Common myeloid progenitor, CD34-positive (primary cell): ENCODE results near the gene LNX1.

Experiments
- CTCF ChIA-PET: fragments of 350-600 bp; sonication (Branson Sonifier 250); formaldehyde crosslinking; loops from one replicate; lab custom pipeline; 2021; ENCODE audit warnings: antibody characterized with exemption; lab: Charles Lee
- POLR2A ChIA-PET: fragments of 350-600 bp; sonication (Branson Sonifier 250); formaldehyde crosslinking; loops from one replicate; lab custom pipeline; 2021; ENCODE audit warnings: antibody characterized with exemption; lab: Charles Lee
- DNase-seq, 3 donors: peaks; one replicate each; pipeline versions ENCODE4 v3.0.0 to v3.0.0-alpha.2; 2013
- H3K27ac ChIP-seq, 2 experiments: 1 replicate in 1 of 2; 2 replicates in 1 of 2; pipeline ENCODE4 v1.7.0; 2013; ENCODE audit warnings: inconsistent platforms in 2 of 2, low read length in 2 of 2, mild to moderate bottlenecking in 2 of 2, low read depth in 1 of 2, moderate library complexity in 1 of 2; ENCODE audit not compliant: severe bottlenecking in 2 of 2, insufficient read depth in 1 of 2, poor library complexity in 1 of 2
- H3K27me3 ChIP-seq, 5 experiments: replicated peaks in 2 of 5; 1 replicate in 3 of 5; 2 replicates in 2 of 5; pipeline versions ENCODE4 v1.6.1 to v1.7.0; 2013; ENCODE audit warnings: low read length in 4 of 5, mild to moderate bottlenecking in 2 of 5, moderate library complexity in 2 of 5, inconsistent platforms in 1 of 5; ENCODE audit not compliant: insufficient read depth in 5 of 5, control insufficient read depth in 4 of 5
- H3K36me3 ChIP-seq, 4 experiments: 1 replicate in 2 of 4; 2 replicates in 2 of 4; pipeline versions ENCODE4 v1.6.1 to v1.7.0; 2013; ENCODE audit warnings: low read length in 3 of 4, control low read depth in 1 of 4, mild to moderate bottlenecking in 1 of 4; ENCODE audit not compliant: control insufficient read depth in 4 of 4, insufficient read depth in 4 of 4
- H3K4me1 ChIP-seq, 4 experiments: 1 replicate in 3 of 4; 2 replicates in 1 of 4; pipeline versions ENCODE4 v1.6.1 to v1.7.1; 2013; ENCODE audit warnings: low read length in 3 of 4, mild to moderate bottlenecking in 3 of 4, control low read depth in 1 of 4, inconsistent platforms in 1 of 4, moderate library complexity in 1 of 4; ENCODE audit not compliant: control insufficient read depth in 4 of 4, insufficient read depth in 4 of 4; ENCODE audit errors: control extremely low read depth in 1 of 4
- H3K4me3 ChIP-seq, 7 experiments: 1 replicate in 4 of 7; 2 replicates in 3 of 7; pipeline versions ENCODE4 v1.5.1 to v1.7.0; 2013; ENCODE audit warnings: mild to moderate bottlenecking in 7 of 7, low read length in 6 of 7, moderate library complexity in 6 of 7, inconsistent platforms in 2 of 7, low read depth in 2 of 7, control low read depth in 1 of 7; ENCODE audit not compliant: insufficient read depth in 4 of 7, control insufficient read depth in 1 of 7; ENCODE audit errors: extremely low read depth in 1 of 7
- H3K9me3 ChIP-seq, 5 experiments: 1 replicate in 4 of 5; 2 replicates in 1 of 5; pipeline versions ENCODE4 v1.6.1 to v1.7.1; 2013; ENCODE audit warnings: low read length in 4 of 5, mild to moderate bottlenecking in 2 of 5, inconsistent platforms in 1 of 5, low read depth in 1 of 5, moderate library complexity in 1 of 5; ENCODE audit not compliant: control insufficient read depth in 4 of 5, insufficient read depth in 2 of 5; ENCODE audit errors: control extremely low read depth in 1 of 5
- WGBS: methylation state at CpG from one replicate; pipeline ENCODE4 v1.1.5; 2013; ENCODE audit not compliant: insufficient coverage; 5-methylcytosine and 5-hydroxymethylcytosine counted together

The LNX1 gene

DNA sequence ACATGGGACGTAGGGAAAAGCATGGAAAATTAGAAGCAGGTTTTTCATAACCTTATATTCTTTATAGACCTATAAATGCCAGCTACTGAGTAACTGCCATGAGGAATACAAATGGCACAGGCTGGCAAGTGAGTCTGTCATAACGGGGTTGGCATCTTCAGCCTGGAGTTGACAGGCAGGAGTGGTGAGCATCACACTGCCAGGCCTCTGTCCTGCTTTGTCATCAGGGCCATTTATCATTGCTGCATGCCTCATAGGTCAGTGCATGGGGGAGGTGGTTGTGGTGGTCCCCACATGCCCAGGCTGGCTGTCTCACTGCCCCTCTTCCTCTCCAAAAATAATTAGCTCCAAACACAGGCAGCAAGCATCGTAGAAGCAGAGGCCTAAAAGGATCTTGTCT lies 72.5 kb downstream of the LNX1 start:
- POLR2A ChIA-PET: no interaction called here
- no peaks in the 10 kb centered on the region for H3K9me3 ChIP-seq
- no peak overlapping the region for H3K27ac ChIP-seq
- no peak for DNase-seq
- CTCF ChIA-PET: interaction anchor here (0.6 kb wide), 1 partner anchor 1246 kb away, joined by 3 read pairs; no protein-coding TSS in a partner anchor
- WGBS: 100% methylated on average over 1 of the region's 3 CpGs
- no peaks in the 10 kb centered on the region for H3K36me3 ChIP-seq
- no peak overlapping the region for H3K4me3 ChIP-seq
- no peaks in the 10 kb centered on the region for H3K27me3 ChIP-seq
- H3K4me1 ChIP-seq: no peaks in the 10 kb centered on the region

- H3K27ac ChIP-seq: no peak overlapping the region
- H3K27me3 ChIP-seq: no peaks in the 10 kb centered on the region
- 100% methylated on average over 3 of the region's 4 CpGs for WGBS
- H3K9me3 ChIP-seq: no peaks in the 10 kb centered on the region
- no peaks in the 10 kb centered on the region for H3K4me1 ChIP-seq
- no peaks in the 10 kb centered on the region for H3K36me3 ChIP-seq
- no peak overlapping the region for H3K4me3 ChIP-seq
- ChIA-PET POLR2A (no interaction called here), CTCF (interaction anchor here (1.4 kb wide), 1 partner anchor 119 kb away, joined by 3 read pairs; no protein-coding TSS in a partner anchor)
- DNase-seq: no peak
Measured at GRCh38 chr4:53515076-53515475, 76.2 kb downstream of the LNX1 start.

DNA sequence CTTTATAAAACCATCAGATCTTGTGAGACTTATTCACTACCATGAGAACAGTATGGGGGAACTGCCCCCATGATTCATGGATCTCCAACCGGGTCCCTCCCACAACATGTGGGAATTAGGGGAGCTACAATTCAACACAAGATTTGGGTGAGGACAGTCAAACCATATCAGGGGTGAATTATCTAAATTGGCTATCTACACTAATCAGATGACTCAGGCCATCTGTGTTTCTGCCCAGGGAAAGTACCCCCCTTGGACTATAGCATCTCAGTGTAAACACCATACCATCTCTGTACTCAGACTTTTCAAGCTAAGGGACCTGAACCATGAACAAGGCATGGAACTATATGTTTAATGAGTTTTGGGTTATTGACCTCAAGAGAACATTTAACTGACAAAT lies 76.8 kb downstream of the LNX1 start:
- H3K9me3 ChIP-seq: no peaks in the 10 kb centered on the region
- H3K36me3 ChIP-seq: no peaks in the 10 kb centered on the region
- H3K4me3 ChIP-seq: no peak overlapping the region
- ChIA-PET CTCF (no interaction called here), POLR2A (no interaction called here)
- no peaks in the 10 kb centered on the region for H3K4me1 ChIP-seq
- H3K27me3 ChIP-seq: no peaks in the 10 kb centered on the region
- WGBS: no CpG with 5 or more reads among the region's 1 CpG
- no peak for DNase-seq
- no peak overlapping the region for H3K27ac ChIP-seq

GRCh38 chr4:53512608-53513007 lies 78.7 kb downstream of the LNX1 start:
- H3K4me3 ChIP-seq: no peak overlapping the region
- CTCF ChIA-PET: interaction anchor here (1.2 kb wide), 1 partner anchor 292 kb away, joined by 3 read pairs; no protein-coding TSS in a partner anchor

GRCh38 chr4:53511014-53511413 lies 80.3 kb downstream of the LNX1 start:
- H3K4me1 ChIP-seq: peaks cover 0 to 3% (median 0%) of the 10 kb centered on the region in 4 experiments
- DNase-seq: no peak
- POLR2A ChIA-PET: no interaction called here
- H3K9me3 ChIP-seq: no peaks in the 10 kb centered on the region
- CTCF ChIA-PET: interaction anchor here (1.4 kb wide), 1 partner anchor 15 kb away, joined by 4 read pairs; no protein-coding TSS in a partner anchor
- H3K27ac ChIP-seq: no peak overlapping the region
- no peaks in the 10 kb centered on the region for H3K36me3 ChIP-seq
- H3K4me3 ChIP-seq: no peak overlapping the region
- 0% methylated on average over 1 of the region's 3 CpGs for WGBS
- no peaks in the 10 kb centered on the region for H3K27me3 ChIP-seq

More at GRCh38 chr4:53512608-53513007, 78.7 kb downstream of the LNX1 start:
- POLR2A ChIA-PET: no interaction called here
- DNase-seq: no peak
- Histone ChIP-seq H3K4me1 (peaks cover 0 to 3% (median 0%) of the 10 kb centered on the region in 4 experiments), H3K27me3 (no peaks in the 10 kb centered on the region), H3K36me3 (no peaks in the 10 kb centered on the region), H3K27ac (no peak overlapping the region), H3K9me3 (no peaks in the 10 kb centered on the region)
- WGBS: 50% methylated on average over 2 of the region's 3 CpGs

- DNase-seq: no peak
- 0% methylated on average over 1 of the region's 5 CpGs for WGBS
- Histone ChIP-seq H3K36me3 (no peaks in the 10 kb centered on the region), H3K9me3 (no peaks in the 10 kb centered on the region), H3K27ac (no peak overlapping the region), H3K27me3 (no peaks in the 10 kb centered on the region), H3K4me1 (peaks cover 0 to 3% (median 0%) of the 10 kb centered on the region in 4 experiments), H3K4me3 (no peak overlapping the region)
- POLR2A ChIA-PET: no interaction called here
- CTCF ChIA-PET: no interaction called here
Measured at GRCh38 chr4:53510321-53510720, 81.0 kb downstream of the LNX1 start.

DNA sequence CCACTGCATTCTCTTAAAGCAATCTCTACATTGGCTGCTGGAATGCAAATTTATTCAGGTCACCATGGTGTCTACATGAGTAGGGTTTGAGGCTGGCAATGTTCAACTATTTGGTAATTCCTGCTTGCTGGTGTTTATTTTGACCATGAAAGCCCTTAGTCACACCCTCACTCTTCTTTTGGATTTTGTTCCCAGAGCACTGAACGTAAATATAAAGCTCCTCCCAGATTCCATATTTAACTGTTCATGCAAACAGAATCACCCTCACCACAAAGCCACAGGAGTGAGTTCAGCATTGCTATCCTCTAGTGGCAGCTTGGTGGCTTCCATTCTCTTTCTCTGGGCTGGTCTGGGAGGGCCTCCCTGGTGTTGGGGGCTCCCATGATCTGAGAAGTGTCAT lies 82.8 kb downstream of the LNX1 start:
- no peak overlapping the region for H3K27ac ChIP-seq
- no peaks in the 10 kb centered on the region for H3K27me3 ChIP-seq
- H3K4me1 ChIP-seq: peaks cover 0 to 3% (median 0%) of the 10 kb centered on the region in 4 experiments
- H3K9me3 ChIP-seq: no peaks in the 10 kb centered on the region
- DNase-seq: peak in 1 of 3 donors; percentile 77
- no peak overlapping the region for H3K4me3 ChIP-seq
- ChIA-PET CTCF (no interaction called here), POLR2A (no interaction called here)
- no peaks in the 10 kb centered on the region for H3K36me3 ChIP-seq
- WGBS: 11% methylated on average over 1 of the region's 1 CpG
